CD4-positive, alpha-beta T cell treated with Interleukin-15 for 1 hour (primary cell): ENCODE results near the gene SIAE.
A peak's percentile ranks its signal among the peaks of the same experiment; 100 is the strongest.

Experiments used
- DNase-seq: peaks from one replicate; pipeline ENCODE4 v3.0.0-alpha.2; 2020

Gene SIAE

DNA sequence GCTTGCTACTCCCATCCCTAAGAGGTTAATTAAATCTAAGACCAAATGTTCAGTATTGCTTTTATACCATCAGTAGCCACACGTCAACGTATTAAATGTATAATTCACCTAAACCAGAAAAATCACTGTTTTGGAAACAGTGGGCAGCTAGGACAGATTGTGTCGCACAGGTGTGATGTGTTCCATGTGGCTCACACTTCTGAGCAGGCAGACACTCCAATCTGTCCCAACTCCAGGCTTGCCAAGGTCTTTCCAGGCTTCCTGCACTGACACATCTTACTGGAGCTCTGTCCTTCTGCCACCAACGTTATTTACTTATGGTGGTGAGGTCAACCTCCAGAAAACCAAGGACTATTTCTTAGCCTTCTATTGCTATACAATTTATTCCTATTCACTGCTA is 11.4 kb downstream of the SIAE start:
- DNase-seq = no peak

DNA sequence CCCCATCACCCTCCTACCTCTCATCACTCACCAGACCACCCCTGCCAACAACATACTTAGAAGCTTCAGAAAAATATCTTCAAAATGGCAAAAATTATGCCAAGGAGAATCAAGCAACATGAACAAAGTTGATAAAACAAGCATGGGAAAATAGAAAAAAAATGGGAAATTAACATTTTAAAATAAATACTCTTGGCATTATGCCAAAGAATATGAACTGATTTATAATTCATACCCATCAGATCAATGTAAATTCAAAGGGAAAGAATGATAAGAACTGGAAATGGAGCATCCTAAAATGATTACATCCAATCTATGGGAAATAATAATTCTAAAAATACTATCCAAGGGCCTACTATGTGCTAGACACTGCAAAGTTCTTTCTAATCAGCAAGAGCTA is 12.0 kb downstream of the SIAE start:
- DNase-seq = no peak

DNA sequence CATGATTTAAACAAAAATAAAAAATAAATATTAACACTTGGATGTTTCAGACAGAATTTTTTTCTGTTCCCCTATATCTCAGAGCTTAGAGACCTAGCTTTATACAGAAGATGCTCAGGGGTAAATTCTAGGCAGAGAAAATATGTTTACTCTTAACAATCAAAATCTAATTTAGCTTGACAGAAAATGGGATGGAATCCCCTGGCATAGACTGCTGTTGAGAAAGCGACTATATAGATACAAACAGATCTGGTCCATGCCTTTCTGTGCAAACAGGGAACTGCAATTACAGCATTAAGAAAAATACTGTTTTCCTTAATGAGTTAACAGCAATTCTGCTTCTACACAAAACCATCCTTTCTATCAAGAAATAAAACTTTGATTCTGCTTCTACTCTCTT is 14.6 kb downstream of the SIAE start:
- DNase-seq = no peak

DNA sequence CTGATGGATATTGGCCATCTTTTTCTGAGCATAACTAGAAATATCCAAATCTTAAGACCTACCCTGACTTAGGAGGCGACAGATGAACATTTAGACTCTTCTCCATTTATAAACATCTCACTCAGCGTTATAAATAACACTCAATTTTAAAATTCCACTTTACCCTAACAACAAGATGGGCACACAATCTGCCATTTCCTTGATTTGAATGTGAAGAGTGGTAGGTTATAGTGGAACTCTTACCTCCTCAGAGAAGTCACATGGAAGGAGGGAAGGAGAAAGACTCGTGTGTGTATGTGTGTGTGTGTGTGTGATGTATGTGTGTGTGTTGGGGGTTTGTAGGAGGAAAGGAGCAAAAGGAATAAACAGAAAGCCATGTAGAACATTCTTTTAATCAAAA is 15.0 kb downstream of the SIAE start:
- no peak for DNase-seq

DNA sequence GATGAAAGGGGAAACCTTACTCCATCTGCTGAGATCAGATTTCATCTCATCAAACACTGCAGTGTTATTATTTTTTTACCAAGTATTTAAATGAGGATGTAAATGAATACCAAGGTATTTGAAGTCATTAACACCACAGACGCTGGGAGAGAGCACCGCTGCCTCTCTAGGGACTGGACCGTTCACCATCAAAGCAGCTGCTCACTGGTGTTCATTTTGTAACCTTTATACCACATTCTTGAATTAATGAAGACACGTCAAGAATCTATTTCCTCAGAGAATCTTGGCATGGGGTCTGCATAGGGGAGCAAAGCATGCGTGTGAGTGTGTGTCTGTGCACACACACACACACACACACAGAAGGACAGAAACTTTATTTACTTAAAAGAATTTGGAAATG is 15.6 kb downstream of the SIAE start:
- DNase-seq = no peak

DNA sequence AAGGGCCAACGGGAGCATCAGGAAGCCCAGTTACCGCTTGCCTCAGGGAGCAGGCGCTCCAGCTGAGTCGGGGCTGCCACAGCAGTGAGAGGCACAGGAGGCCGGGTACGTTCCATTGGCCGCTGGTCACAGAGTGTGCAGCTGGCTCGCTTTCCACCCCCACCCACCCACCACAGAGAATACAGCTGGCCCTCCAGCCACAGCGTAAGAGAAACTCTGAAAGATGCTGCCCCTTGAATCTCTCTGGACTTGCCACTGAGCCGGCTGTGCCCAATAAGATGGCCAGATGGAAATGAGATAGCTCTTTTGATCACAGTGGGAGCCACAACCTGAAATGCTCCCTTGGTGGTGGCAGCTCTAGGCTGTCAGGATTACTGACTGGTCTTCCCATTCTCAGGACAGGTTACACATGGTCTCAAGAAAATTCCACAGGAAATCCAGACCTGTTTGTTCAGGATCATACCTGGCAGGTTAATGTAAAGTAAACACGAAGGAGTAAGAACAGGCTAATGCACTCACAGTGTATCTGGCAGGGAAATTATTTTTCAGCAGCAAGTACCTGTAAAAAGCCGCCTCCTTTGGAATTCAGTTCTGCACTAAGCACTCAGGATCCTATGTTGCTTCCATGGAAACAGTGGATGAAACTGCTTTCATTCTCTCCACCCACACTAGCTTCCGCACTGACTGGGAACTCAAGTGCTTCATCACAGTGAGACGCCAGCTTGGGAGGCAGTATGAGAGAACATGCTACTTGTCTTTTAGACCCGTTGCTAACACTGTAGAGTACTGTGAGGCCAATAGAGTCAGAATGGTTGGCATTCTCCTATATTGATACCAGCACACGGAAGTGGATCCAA is 16.5 kb downstream of the SIAE start:
- no peak for DNase-seq

DNA sequence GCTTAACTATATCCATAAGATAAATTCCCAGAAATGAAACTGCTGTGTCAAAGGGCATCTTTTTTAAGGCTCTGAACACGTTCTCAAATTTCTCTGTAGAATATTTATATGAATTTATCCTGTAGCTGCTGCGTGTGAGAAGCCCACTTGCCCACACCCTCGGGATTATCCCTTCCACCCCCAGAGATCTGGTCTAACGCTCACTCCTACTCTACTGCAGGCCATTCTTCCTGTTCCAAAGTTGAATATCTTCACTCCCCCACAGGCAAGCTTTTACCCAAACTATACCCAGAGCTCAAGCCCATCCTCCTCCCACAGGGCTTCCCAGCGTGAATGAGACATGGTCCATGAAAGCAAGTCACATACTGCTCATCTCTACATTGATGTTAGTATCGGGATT is 24.9 kb downstream of the SIAE start:
- no peak for DNase-seq

DNA sequence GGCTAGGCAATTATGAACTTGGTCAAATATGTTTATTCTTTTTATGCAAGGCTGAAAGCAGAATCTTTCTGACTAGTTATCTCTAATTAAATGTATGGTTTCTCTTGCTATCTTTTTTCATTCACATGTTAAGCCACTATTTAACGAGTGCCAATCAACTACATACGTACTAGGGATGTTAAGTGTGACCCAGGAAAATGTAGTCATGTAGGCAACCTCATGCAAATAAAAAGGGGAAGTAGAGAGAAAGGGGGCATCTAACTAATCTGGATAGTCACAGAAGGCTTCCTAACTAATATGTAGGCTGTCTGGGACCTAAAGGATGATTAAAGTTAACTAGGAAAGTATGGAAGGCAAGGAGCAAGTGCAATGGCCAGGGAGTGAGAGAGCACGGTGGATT is 27.4 kb downstream of the SIAE start:
- no peak for DNase-seq

DNA sequence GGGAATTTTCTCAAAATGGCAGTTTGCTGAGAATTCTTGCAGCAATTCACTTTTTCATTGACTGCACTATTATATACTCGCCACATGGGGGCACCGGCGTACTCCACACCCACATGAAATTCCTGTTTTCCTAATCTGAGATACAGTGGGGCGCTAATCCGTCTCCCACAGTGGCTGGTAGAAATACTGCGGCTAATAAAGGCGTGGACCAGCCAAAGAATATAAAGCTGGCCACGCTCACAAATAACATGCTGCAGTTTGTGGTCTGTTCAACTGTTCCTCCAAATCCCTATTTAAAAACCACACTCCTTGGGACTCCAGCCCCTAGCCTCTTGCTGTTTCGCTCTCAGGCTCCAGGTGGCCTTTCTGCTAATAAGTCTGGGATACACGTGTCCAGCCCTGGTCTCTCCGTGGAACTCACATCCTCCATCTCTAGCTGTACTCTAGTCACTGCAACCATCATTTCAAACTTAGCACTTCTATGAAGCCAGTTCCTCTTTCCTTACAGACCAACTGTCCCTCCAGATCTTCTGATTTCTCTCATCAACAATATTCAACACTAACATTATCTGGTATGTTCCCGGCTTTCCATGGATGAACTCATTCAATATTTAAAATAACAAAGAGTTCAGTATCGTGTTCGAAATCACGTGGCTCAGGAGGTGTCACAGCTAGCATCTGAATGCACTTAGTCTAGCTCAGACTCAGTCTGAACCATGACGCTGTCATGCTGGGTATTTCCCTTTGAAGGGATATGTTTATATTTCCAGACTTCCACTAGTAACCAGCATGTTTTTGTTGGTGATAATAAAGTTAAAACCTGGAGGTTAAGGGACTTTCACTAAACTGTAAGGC is 28.9 kb downstream of the SIAE start:
- DNase-seq = peak; percentile 24

DNA sequence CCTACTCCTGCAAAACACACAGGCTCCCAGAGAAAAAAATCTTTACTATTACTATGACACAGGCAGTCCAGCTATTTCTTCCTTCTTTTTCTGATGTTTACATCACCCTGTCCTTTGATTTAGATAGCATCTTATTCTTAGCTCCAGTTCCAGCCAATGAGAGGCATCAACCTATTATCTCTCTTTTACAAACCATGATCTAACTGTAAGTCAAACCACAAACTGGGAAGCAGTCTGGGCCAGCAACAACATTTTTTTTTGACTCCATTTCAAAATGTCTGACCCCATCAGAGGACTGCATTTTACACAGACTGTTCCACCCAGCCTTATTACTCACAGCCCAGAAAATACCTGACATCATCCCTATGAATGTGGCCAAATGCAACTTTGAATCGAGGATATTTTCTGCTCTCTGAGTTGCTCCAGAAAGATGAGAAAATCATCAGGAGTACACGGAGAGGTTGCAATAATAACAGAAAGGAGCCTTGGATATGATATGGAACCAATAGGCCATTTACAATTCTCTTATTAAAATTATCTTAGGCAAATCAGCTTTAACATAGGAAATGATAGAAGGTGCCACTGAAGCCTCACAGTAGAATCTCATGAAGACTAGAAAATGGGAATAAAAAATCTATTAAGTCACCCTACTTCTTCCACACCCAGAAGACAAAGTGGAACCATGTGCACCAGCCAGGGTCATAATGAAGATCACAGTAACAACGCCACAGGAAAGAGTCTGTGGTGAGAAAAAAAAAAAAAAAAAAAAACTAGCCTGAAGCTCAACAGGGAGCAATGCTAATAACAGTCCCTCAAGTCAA is 29.7 kb downstream of the SIAE start:
- no peak for DNase-seq

DNA sequence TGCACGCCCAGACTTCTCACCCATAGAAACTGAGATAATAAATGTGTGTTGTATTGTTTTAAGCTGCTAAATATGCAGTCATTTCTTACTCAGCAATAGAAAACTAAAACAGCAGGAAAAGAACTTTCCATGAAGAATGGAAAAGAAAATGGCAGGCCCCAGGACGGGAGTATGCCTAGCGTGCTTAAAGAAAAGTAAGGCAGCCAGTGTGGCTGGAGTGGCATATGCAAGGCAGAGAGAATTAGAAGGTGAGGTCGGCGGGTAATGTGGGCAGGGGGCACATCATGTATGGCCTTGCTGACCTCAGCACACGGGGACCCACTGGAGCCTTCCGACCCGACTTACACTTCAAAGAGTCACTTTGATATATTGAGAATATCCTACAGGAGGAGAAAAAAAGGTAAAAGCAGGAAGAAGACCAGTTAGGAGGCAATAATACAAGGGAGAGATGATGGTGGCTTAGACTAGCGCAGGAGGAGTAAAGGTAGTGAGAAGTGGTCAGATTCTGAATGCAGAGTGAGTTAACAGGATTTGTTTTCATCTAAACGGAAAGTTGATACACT is 30.4 kb downstream of the SIAE start:
- no peak for DNase-seq

DNA sequence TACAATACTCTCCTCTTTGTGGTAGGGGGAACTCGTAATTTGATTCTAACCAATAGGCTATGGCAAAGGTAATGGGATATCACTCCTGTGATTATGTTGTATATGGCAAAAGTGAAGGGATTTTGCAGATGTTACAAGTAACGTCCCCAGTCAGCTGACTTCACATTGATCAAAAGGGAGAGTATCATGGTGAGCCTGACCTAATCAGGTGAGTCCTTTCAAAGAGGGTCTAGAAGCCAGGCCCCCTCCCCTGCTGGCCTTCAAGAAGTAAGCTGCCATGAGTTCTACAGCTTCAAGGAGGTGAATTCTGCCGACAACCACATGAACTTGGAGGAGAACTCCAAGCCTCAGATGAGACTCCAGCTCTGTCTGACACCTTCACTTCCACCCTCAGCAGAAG is 30.9 kb downstream of the SIAE start:
- no peak for DNase-seq

DNA sequence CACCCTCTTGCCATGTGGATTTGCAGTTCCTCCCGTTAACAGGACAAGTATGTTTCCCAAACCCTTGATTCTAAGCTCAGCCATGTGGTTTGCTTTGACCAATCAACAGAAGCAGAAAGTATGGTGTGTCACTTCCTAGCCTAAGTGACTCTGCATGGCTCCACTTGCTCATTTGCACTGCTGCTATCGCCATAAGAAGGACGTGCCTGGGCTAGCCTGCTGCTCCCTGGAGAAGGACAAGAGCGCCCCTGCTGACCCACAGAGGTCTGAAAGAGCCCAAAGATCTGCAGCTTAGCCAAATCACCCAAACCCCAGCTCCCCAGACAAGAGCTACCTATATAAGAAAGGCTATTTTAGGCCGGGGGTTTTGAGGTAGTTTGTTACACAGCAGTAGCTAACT is 32.9 kb downstream of the SIAE start:
- no peak for DNase-seq

DNA sequence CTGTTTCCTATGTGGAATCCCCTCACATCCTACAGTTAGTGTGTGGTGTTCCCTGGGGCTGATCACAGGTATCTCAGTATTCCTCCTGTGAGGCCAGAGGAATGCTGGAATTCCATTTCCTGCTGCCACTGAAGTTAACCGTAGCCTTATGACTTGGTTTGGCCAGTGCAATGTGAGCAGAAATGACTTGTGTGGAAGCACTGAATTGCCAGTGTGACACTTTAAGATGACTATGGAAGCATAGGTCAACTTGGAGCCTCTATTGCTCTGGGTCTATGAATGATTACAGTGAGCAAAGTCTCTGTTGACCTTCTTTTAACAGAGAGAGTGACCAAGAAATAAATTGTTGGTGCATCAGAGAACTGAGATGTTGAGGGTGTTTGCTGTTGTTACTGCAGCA is 34.4 kb downstream of the SIAE start:
- no peak for DNase-seq

DNA sequence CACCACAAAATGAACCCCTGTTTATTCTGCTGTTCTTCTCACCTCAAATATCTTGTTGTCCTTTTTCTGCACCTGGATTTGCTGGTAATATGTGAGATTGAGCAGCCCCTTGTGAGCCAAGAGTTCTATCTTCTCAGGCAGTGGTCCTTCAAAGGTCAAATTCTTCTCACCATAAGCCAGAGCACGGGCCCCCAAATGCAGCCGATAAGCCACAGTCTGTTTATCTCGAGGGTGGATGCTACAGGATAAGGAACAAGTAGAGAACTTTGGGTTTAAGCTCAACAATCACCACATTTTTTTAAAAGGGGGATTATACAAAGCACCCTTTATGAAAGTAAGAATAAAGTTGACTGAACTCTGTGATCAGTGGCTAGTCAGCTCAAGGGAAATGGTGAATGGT is 35.0 kb downstream of the SIAE start:
- no peak for DNase-seq

DNA sequence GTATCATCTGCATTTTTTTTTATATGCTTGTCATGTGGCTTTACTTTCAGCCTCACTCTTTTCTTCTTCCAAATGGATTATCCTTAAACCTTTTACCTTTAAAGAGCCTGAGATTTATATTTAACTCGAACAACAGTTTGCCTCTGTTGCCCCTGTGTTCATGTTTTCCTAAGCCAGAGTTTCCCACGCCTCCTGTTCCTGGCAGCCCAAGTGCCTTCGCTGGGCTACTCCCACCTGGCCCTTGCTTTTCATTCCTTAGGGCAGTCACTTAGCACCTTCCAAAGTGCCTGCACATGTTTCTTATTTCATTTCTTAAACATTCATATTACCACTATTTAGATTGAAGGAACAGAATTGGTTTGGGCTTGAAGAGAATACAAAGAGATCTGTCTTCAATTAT is 37.6 kb downstream of the SIAE start:
- no peak for DNase-seq

DNA sequence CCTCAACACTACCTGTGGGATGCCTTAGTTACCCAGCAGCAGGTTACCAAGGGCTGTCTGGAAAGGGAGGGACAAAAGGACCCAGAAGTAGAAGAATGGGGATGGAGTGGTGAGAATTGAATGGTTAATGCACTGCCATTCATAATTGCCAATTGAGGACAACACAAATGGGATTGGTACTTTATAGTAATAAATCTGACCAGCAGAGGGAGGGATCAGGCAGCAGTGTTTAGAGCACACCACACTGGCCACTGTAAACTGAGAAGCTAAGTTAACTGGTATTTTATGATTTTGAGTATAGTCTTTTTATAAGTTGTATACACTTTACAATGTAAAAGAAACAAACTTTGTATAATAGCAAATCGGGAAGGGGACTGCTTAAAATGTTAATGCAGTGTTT is 40.2 kb downstream of the SIAE start:
- no peak for DNase-seq

DNA sequence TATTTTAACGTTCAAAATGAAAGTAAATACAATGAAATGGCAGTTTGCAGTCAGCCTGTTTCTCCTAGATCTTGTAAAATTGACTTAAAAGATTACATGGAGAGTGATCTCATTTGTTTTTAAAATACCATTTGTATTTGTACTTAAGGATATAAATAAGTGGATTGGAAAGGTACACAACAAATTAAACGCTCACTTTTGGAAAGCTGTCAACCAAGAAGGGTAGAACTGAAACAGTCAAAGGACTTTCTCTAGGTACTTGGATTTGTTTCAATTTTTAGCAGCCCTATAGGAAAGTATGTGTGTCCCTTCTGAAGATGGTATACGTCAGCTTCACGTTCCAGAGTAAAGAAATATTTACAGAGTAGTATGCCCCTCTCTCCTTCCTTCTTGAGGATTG is 43.6 kb downstream of the SIAE start:
- DNase-seq = no peak

DNA sequence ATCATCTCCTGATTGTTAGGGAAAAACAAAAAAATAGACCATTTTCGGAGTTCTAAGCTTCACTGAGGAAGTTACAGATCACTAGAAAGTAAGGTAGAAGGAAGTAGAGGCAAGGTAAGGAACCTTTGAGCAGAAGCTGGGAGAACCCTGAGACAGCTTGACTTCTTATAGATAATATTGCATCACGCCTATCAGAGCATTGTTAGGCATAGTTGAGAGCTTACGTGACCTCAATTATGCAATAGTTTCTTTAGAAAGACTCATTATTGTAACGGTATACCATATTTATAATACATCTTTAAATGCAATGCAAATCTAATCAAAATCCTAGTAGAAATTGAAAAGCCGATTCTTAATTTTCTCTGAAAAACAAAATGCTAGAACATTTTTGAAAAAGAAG is 46.0 kb downstream of the SIAE start:
- no peak for DNase-seq

DNA sequence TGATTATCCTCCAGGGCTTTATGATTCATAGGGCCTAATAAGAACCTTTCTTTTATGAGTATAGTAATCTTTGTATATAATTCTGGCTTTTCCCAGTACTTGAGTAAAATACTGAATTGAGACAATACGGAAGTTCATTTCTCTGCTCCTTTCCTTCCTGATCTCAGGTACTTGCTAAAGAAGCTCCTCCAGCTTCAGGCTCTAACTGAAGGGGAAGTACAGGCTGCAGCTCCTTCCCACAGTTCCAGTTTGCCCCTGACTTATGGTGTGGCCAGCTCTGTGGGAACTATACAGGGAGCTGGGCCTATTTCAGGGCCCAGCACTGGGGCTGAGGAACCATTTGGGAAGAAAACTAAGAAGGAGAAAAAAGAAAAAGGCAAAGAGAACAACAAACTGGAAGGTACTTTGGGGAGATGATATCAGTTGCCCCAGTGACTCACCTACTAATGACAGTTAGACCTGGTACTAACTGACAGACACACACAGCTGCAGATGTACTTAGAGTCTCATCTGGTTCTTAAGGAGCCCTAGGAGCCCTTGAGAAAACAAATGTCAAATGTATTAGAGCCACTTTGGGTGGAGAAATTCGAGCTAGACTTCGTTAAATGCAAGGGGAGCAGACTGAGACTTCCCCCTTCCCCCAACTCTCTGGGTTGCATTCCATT is 47.9 kb downstream of the SIAE start:
- DNase-seq = no peak

DNA sequence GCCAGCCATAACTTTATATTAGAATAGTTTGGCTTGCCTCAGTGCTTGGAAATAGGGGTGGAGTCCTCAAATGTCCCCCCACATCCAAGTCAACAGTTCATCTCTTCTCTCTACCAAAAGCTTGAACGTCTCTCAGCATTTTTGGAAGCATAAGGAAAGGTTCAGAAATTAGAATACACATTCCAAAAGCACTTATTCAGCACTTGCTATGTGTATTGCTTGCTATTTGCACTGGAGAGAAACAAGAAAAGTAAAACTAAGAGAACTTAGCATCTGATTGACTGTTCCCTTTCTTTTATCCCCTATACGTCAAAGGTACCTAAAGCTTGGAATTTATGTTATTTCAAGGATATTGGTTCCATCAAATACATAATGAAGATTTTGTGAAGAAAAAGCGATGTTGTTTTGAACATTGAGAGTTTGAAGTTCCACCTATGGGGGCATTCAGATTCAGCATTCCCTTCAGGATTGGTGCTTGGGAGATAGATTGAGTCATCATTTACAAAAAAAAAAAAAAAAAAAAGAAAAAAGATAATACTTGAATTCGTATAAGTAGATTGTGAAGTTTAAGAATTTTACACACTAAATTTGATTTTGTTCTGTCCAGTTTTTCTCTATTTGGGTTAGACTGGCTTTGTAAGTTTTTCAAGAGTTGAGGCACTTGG is 49.5 kb downstream of the SIAE start:
- no peak for DNase-seq
